AG20443 (cell line): ENCODE measurements around the gene SRPX.

Source experiments
- DNase-seq: peaks from one replicate; pipeline ENCODE4 v3.0.0; 2012; ENCODE audit warnings: low spot score, mixed read lengths

Gene SRPX

GRCh38 chrX:38211891-38212635 lies 8.6 kb downstream of the SRPX start:
- DNase-seq = no peak

GRCh38 chrX:38206542-38206941 lies 14.1 kb downstream of the SRPX start:
- DNase-seq = no peak

- DNase-seq = peak; percentile 49
Observed at GRCh38 chrX:38206036-38206435, 14.6 kb downstream of the SRPX start.

- DNase-seq = no peak
Observed at GRCh38 chrX:38205039-38205438, 15.6 kb downstream of the SRPX start.

GRCh38 chrX:38192007-38192810 lies 28.5 kb downstream of the SRPX start:
- DNase-seq = peak; percentile 21

- no peak for DNase-seq
Observed at GRCh38 chrX:38189431-38190250, 31.0 kb downstream of the SRPX start.

GRCh38 chrX:38183596-38183995 lies 37.1 kb downstream of the SRPX start:
- DNase-seq = peak; percentile 9

GRCh38 chrX:38181357-38181756 lies 39.3 kb downstream of the SRPX start:
- no peak for DNase-seq

GRCh38 chrX:38178396-38178795 lies 42.3 kb downstream of the SRPX start:
- no peak for DNase-seq

GRCh38 chrX:38175139-38175538 lies 45.5 kb downstream of the SRPX start:
- DNase-seq = no peak

GRCh38 chrX:38172596-38172995 lies 48.1 kb downstream of the SRPX start:
- no peak for DNase-seq

- no peak for DNase-seq
Observed at GRCh38 chrX:38170556-38170955, 50.1 kb downstream of the SRPX start.

GRCh38 chrX:38166478-38167083 lies 54.1 kb downstream of the SRPX start:
- DNase-seq = no peak

GRCh38 chrX:38165023-38165422 lies 55.6 kb downstream of the SRPX start:
- DNase-seq = no peak

GRCh38 chrX:38163193-38163592 lies 57.5 kb downstream of the SRPX start:
- DNase-seq = no peak

GRCh38 chrX:38156838-38157237 lies 63.8 kb downstream of the SRPX start:
- DNase-seq = no peak

GRCh38 chrX:38154818-38155217 lies 65.9 kb downstream of the SRPX start:
- DNase-seq = peak; percentile 10

- no peak for DNase-seq
Observed at GRCh38 chrX:38154340-38154739, 66.3 kb downstream of the SRPX start.

GRCh38 chrX:38151441-38151840 lies 69.2 kb downstream of the SRPX start:
- peak; percentile 25 for DNase-seq

GRCh38 chrX:38150993-38151392 lies 69.7 kb downstream of the SRPX start:
- DNase-seq = no peak

- DNase-seq = no peak
Observed at GRCh38 chrX:38149016-38149415, 71.7 kb downstream of the SRPX start.

GRCh38 chrX:38142610-38143009 lies 78.1 kb downstream of the SRPX start:
- DNase-seq = peak; percentile 20
